GM12878 (cell line): Measurements from ENCODE around the gene RWDD1. TPM values are rescaled to one million over a fixed set of nuclear protein-coding genes. Genes with fewer than 3 reads are reported as not detected.

Experiments used
- ATAC-seq: fragments of 200-7000 bp; cut with Tn5 transposase; 3 replicates; pipeline ENCODE4 v1.9.1; 2020; ENCODE audit warnings: mild to moderate bottlenecking, moderate library complexity
- BruUV-seq: library from RNA; stranded (reverse); fragments of 400-500 nt; replicated peaks from 2 replicates; lab custom pipeline; 2021; lab: Mats Ljungman, UMichigan
- CTCF ChIA-PET: fragments of 300-600 bp; sonication (Branson Sonifier 250); formaldehyde crosslinking; extraction: SDS; loops from one replicate; lab custom pipeline; 2021; ENCODE audit warnings: inconsistent platforms; lab: Yijun Ruan, JAX
- POLR2A ChIA-PET: fragments of 350-600 bp; formaldehyde crosslinking; extraction: SDS; loops from one replicate; lab custom pipeline; 2021; ENCODE audit warnings: inconsistent platforms; lab: Charles Lee
- RAD21 ChIA-PET: fragments of 300-600 bp; sonication (Branson Sonifier 250); formaldehyde crosslinking; loops from one replicate; lab custom pipeline; 2023; ENCODE audit warnings: antibody characterized with exemption; ENCODE audit not compliant: unreplicated experiment; lab: Charles Lee
- SMC1A ChIA-PET: fragments of 300-600 bp; sonication (Branson Sonifier 250); formaldehyde crosslinking; loops from one replicate; lab custom pipeline; 2023; ENCODE audit not compliant: unreplicated experiment, uncharacterized antibody; lab: Charles Lee
- DNase-seq: peaks from one replicate; pipeline ENCODE4 v3.0.0-alpha.2; 2011; ENCODE audit warnings: low read depth, low spot score
- FAIRE-seq: peaks from 3 replicates; lab custom pipeline; 2011; peaks lifted over from hg19 to GRCh38; lab: Jason Lieb, UNC
- H2AFZ ChIP-seq: 2 replicates; pipeline ENCODE4 v1.6.0; 2011; ENCODE audit warnings: low read depth, low read length, control low read depth; ENCODE audit not compliant: control insufficient read depth
- H3K27ac ChIP-seq: 2 replicates; pipeline ENCODE4 v1.5.1; 2011; ENCODE audit warnings: control low read depth; ENCODE audit not compliant: control insufficient read depth, insufficient read depth
- H3K27me3 ChIP-seq, 2 experiments: replicated peaks in 1 of 2; 2 replicates each; pipeline versions ENCODE4 v1.6.0 to v1.6.1; 2011; ENCODE audit warnings: low read length in 1 of 2; ENCODE audit not compliant: control insufficient read depth in 2 of 2, insufficient read depth in 2 of 2
- H3K36me3 ChIP-seq, 2 experiments: 2 replicates each; pipeline ENCODE4 v1.5.1; 2011; ENCODE audit warnings: low read length in 1 of 2; ENCODE audit not compliant: control insufficient read depth in 2 of 2, insufficient read depth in 2 of 2
- H3K4me1 ChIP-seq: 2 replicates; pipeline ENCODE4 v1.6.1; 2011; ENCODE audit warnings: mild to moderate bottlenecking, low read length, moderate library complexity, mixed read lengths; ENCODE audit not compliant: control insufficient read depth, insufficient read depth
- H3K4me2 ChIP-seq: 2 replicates; pipeline ENCODE4 v1.6.0; 2011; ENCODE audit warnings: control low read depth; ENCODE audit not compliant: control insufficient read depth, insufficient read depth
- H3K4me3 ChIP-seq: fragments of 200-600 bp; sonication (generic); 2 replicates; pipeline ENCODE4 v1.5.1; 2016
- H3K79me2 ChIP-seq: 2 replicates; pipeline ENCODE4 v1.6.0; 2011; ENCODE audit warnings: low read length; ENCODE audit not compliant: control insufficient read depth, insufficient read depth
- H3K9ac ChIP-seq: 2 replicates; pipeline ENCODE4 v1.8.0; 2011; ENCODE audit warnings: low read length, control low read depth, mixed read lengths; ENCODE audit not compliant: control insufficient read depth, insufficient read depth
- H3K9me3 ChIP-seq: replicated peaks from 3 replicates; pipeline ENCODE4 v1.5.1; 2011; ENCODE audit warnings: mild to moderate bottlenecking, low read length; ENCODE audit not compliant: control insufficient read depth, insufficient read depth
- H4K20me1 ChIP-seq: 2 replicates; pipeline ENCODE4 v1.6.0; 2011; ENCODE audit not compliant: control insufficient read depth, insufficient read depth
- CBFB ChIP-seq: IDR thresholded peaks from 2 replicates; pipeline ENCODE4 v1.6.1; 2016; ENCODE audit warnings: antibody characterized with exemption, low read depth
- CHD1 ChIP-seq: IDR thresholded peaks from 2 replicates; pipeline ENCODE4 v1.6.1; 2012; ENCODE audit warnings: low read depth, low read length, improper control_type of control experiment
- CREM ChIP-seq: IDR thresholded peaks from 2 replicates; pipeline ENCODE4 v1.6.1; 2014; ENCODE audit warnings: antibody characterized with exemption, low read depth
- EZH2 ChIP-seq: IDR thresholded peaks from 2 replicates; pipeline ENCODE4 v1.6.1; 2012; ENCODE audit warnings: low read depth, mild to moderate bottlenecking, control low read depth, inconsistent platforms, low read length, borderline replicate concordance; ENCODE audit not compliant: control insufficient read depth
- FOXM1 ChIP-seq: IDR thresholded peaks from 2 replicates; pipeline ENCODE4 v1.6.1; 2012; ENCODE audit warnings: low read depth, mild to moderate bottlenecking, inconsistent platforms, low read length, moderate library complexity
- HCFC1 ChIP-seq: fragments of 150-350 bp; IDR thresholded peaks from 2 replicates; pipeline ENCODE4 v1.6.1; 2014; ENCODE audit warnings: low read length
- KAT2A ChIP-seq: conservative IDR thresholded peaks from 2 replicates; pipeline ENCODE4 v1.6.1; 2011; ENCODE audit warnings: low read depth, low read length; ENCODE audit not compliant: control insufficient read depth
- KDM1A ChIP-seq: fragments of 200-600 bp; sonication (generic); IDR thresholded peaks from 2 replicates; pipeline ENCODE4 v1.6.1; 2016; ENCODE audit warnings: borderline replicate concordance
- PML ChIP-seq: IDR thresholded peaks from 2 replicates; pipeline ENCODE4 v1.6.1; 2012; ENCODE audit warnings: low read length, inconsistent platforms
- POU2F2 ChIP-seq: IDR thresholded peaks from 3 replicates; pipeline ENCODE4 v1.6.1; 2011; ENCODE audit warnings: low read depth, mild to moderate bottlenecking, low read length, borderline replicate concordance
- SMC3 ChIP-seq: IDR thresholded peaks from 2 replicates; pipeline ENCODE4 v1.6.1; 2011; ENCODE audit warnings: low read length, improper control_type of control experiment, borderline replicate concordance
- STAT1 ChIP-seq: fragments of 450-650 bp; conservative IDR thresholded peaks from 2 replicates; pipeline ENCODE4 v1.6.1; 2014; ENCODE audit warnings: antibody characterized with exemption, mild to moderate bottlenecking
- STAT3 ChIP-seq: IDR thresholded peaks from 2 replicates; pipeline ENCODE4 v1.6.1; 2011; ENCODE audit warnings: low read depth, low read length, improper control_type of control experiment
- SUPT20H ChIP-seq: IDR thresholded peaks from 2 replicates; pipeline ENCODE4 v1.6.1; 2011; ENCODE audit warnings: low read depth, mild to moderate bottlenecking, low read length, moderate library complexity, borderline replicate concordance; ENCODE audit not compliant: control insufficient read depth
- WGBS: methylation state at CpG from one replicate; pipeline ENCODE4 v1.1.6; 2016; ENCODE audit warnings: low lambda C conversion rate; ENCODE audit not compliant: insufficient replicate concordance, insufficient coverage; ENCODE audit errors: missing lambda C conversion rate; 5-methylcytosine and 5-hydroxymethylcytosine counted together
- in situ Hi-C: fragments of 300-500 bp; cut with MboI; formaldehyde crosslinking; loops from 9 replicates; pipeline ENCODE4 v1.14.3; 2018; ENCODE audit warnings: mixed read lengths
- intact Hi-C: fragments of 100-400 bp; cut with micrococcal nuclease; formaldehyde crosslinking; loops from one replicate; pipeline ENCODE4 v1.14.2; 2022; ENCODE audit not compliant: unreplicated experiment
- polyA plus RNA-seq, 11 experiments: library from polyadenylated mRNA; depleted of rRNA in 4 of 11; unstranded in 6 of 11; stranded (reverse) in 5 of 11; fragments of >200 nt; fragmentation: Nextera tagmentation in 4 of 11; fragmentation: Illumina TruSeq in 1 of 11; extraction: Ambion mirVana in 4 of 11; extraction: Trizol in 1 of 11; gene quantifications; 1 replicate in 1 of 11; 2 replicates in 10 of 11; pipeline versions ENCODE4 v1.2.1 to v1.2.3, GENCODE V29; 2011 to 2016; ENCODE audit warnings: inconsistent platforms in 2 of 11, missing spikeins in 2 of 11, low read depth in 1 of 11
- total RNA-seq, 4 experiments: library from RNA; depleted of rRNA in 3 of 4; stranded (reverse); fragments of >200 nt in 3 of 4; fragmentation: Illumina TruSeq in 1 of 4; extraction: Trizol in 1 of 4; gene quantifications; 2 replicates each; pipeline versions ENCODE4 v1.2.1 to v1.2.3, GENCODE V29; 2013 to 2021
- TF ChIP-seq, protein P1 (sequence below): fragments of 450-650 bp; IDR thresholded peaks from 2 replicates; pipeline ENCODE4 v1.6.1; 2017; ENCODE audit warnings: mild to moderate bottlenecking, moderate library complexity
- TF ChIP-seq, protein P2 (sequence below): IDR thresholded peaks from 2 replicates; pipeline ENCODE4 v1.6.1; 2011; ENCODE audit warnings: low read depth, mild to moderate bottlenecking, low read length, moderate library complexity, borderline replicate concordance; ENCODE audit errors: extremely low read depth
- TF ChIP-seq, protein P3 (sequence below): IDR thresholded peaks from 2 replicates; pipeline ENCODE4 v1.6.1; 2012; ENCODE audit warnings: low read depth, low read length, improper control_type of control experiment

Gene RWDD1
- total and polyA plus RNA-seq, 10 of the 15 experiments (the other 5 are each of a cell fraction or from before 2014, with no cell fraction given), result 40.1 to 107 (median 65.8) TPM

DNA sequence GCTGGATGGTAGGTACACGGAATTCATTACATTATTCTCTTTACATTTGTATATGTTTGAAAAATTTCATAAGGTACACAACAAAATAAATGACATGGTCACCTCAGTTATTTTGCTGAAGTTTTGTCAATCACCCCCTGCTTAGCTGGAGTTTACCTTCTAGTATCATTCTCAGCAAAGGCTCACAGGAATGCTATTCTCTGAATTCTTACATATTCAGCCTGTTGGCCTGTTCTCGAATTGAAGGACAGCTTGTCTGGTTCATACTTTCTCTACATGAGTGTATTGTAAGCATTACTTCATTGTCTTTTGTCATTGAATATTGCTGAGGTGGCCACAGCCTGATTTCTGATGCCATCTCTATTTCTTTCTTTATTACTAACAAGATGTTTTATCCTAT, 47.1 kb upstream of the RWDD1 start:
- intact Hi-C loops, result no loop called here
- no peaks in the 10 kb centered on the region; a peak in 1 of 4 replicates for H3K27me3 ChIP-seq
- no peaks in the 10 kb centered on the region for H3K36me3 ChIP-seq
- BruUV-seq, result no TSS peak
- DNase-seq (no peak), FAIRE-seq (no peak), ATAC-seq (no peak)
- RAD21 ChIA-PET, result no interaction called here
- no peak overlapping the region for H3K27ac ChIP-seq
- H3K4me2 ChIP-seq, result no peak overlapping the region
- in situ Hi-C loops, result no loop called here
- H3K79me2 ChIP-seq, result no peaks in the 10 kb centered on the region
- no peak overlapping the region for H3K4me3 ChIP-seq
- H4K20me1 ChIP-seq, result no peaks in the 10 kb centered on the region
- CTCF ChIA-PET, result interaction anchor here (0.8 to 3.4 kb wide), 4 partner anchors 9 to 257 kb away, joined by 3 to 18 read pairs (median 4); no protein-coding TSS in a partner anchor
- WGBS, result 30% methylated on average over 2 of the region's 2 CpGs
- SMC1A ChIA-PET, result interaction anchor here (2.9 kb wide), 2 partner anchors 12 to 236 kb away, joined by 9 to 13 read pairs; partner anchors contain the start of gene CALHM5
- TF ChIP-seq CREM, result no peak
- TF ChIP-seq, protein P1, sequence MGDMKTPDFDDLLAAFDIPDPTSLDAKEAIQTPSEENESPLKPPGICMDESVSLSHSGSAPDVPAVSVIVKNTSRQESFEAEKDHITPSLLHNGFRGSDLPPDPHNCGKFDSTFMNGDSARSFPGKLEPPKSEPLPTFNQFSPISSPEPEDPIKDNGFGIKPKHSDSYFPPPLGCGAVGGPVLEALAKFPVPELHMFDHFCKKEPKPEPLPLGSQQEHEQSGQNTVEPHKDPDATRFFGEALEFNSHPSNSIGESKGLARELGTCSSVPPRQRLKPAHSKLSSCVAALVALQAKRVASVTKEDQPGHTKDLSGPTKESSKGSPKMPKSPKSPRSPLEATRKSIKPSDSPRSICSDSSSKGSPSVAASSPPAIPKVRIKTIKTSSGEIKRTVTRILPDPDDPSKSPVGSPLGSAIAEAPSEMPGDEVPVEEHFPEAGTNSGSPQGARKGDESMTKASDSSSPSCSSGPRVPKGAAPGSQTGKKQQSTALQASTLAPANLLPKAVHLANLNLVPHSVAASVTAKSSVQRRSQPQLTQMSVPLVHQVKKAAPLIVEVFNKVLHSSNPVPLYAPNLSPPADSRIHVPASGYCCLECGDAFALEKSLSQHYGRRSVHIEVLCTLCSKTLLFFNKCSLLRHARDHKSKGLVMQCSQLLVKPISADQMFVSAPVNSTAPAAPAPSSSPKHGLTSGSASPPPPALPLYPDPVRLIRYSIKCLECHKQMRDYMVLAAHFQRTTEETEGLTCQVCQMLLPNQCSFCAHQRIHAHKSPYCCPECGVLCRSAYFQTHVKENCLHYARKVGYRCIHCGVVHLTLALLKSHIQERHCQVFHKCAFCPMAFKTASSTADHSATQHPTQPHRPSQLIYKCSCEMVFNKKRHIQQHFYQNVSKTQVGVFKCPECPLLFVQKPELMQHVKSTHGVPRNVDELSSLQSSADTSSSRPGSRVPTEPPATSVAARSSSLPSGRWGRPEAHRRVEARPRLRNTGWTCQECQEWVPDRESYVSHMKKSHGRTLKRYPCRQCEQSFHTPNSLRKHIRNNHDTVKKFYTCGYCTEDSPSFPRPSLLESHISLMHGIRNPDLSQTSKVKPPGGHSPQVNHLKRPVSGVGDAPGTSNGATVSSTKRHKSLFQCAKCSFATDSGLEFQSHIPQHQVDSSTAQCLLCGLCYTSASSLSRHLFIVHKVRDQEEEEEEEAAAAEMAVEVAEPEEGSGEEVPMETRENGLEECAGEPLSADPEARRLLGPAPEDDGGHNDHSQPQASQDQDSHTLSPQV, result no peak
- TF ChIP-seq PML, result no peak
- no peak for TF ChIP-seq SMC3
- no peak for TF ChIP-seq KAT2A
- TF ChIP-seq, protein P2, sequence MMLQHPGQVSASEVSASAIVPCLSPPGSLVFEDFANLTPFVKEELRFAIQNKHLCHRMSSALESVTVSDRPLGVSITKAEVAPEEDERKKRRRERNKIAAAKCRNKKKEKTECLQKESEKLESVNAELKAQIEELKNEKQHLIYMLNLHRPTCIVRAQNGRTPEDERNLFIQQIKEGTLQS, result no peak
- no peak for TF ChIP-seq FOXM1
- TF ChIP-seq CBFB, result no peak
- no peak for TF ChIP-seq STAT3
- no peak for TF ChIP-seq POU2F2
- TF ChIP-seq STAT1, result no peak
- no peak for TF ChIP-seq EZH2
- TF ChIP-seq, protein P3, sequence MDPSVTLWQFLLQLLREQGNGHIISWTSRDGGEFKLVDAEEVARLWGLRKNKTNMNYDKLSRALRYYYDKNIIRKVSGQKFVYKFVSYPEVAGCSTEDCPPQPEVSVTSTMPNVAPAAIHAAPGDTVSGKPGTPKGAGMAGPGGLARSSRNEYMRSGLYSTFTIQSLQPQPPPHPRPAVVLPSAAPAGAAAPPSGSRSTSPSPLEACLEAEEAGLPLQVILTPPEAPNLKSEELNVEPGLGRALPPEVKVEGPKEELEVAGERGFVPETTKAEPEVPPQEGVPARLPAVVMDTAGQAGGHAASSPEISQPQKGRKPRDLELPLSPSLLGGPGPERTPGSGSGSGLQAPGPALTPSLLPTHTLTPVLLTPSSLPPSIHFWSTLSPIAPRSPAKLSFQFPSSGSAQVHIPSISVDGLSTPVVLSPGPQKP, result no peak
- TF ChIP-seq CHD1, result no peak
- no peak for TF ChIP-seq KDM1A
- TF ChIP-seq HCFC1, result no peak
- TF ChIP-seq SUPT20H, result no peak
- H3K9me3 ChIP-seq, result no peaks in the 10 kb centered on the region
- no peak overlapping the region for H3K9ac ChIP-seq
- POLR2A ChIA-PET, result no interaction called here
- no peak overlapping the region for H2AFZ ChIP-seq
- H3K4me1 ChIP-seq, result no peaks in the 10 kb centered on the region
